GM12865 (cell line): ENCODE results near the gene TPM1.
"Not testable (repeated sequence)": the region's sequence is repeated elsewhere in the genome, so short reads cannot be mapped to it uniquely, and the experiment has no call there.

Source experiments
- DNase-seq: peaks from one replicate; pipeline ENCODE4 v3.0.0; 2010; ENCODE audit warnings: low read depth
- H3K4me3 ChIP-seq: 2 replicates; pipeline ENCODE4 v1.5.1; 2011; ENCODE audit warnings: mild to moderate bottlenecking, low read depth, low read length, control low read depth
- CTCF ChIP-seq: IDR thresholded peaks from 2 replicates; pipeline ENCODE4 v1.5.1; 2011; ENCODE audit warnings: low read length, control low read depth, low read depth, inconsistent platforms; ENCODE audit not compliant: insufficient read depth; ENCODE audit errors: missing control alignments

The TPM1 gene

GRCh38 chr15:63093486-63094205 is 51.1 kb downstream of the TPM1 start:
- peak; percentile 84 for DNase-seq
- peak; percentile 88 for TF ChIP-seq CTCF
- no peak overlapping the region for H3K4me3 ChIP-seq

GRCh38 chr15:63094495-63094931 is 52.0 kb downstream of the TPM1 start:
- no peak overlapping the region for H3K4me3 ChIP-seq
- TF ChIP-seq CTCF = no peak
- no peak for DNase-seq

GRCh38 chr15:63096178-63096577 is 53.6 kb downstream of the TPM1 start:
- no peak for TF ChIP-seq CTCF
- DNase-seq = no peak
- H3K4me3 ChIP-seq = no peak overlapping the region

- not testable (repeated sequence) for H3K4me3 ChIP-seq, DNase-seq
Measured at GRCh38 chr15:63098901-63099300, 56.4 kb downstream of the TPM1 start.

- not testable (repeated sequence) for DNase-seq, H3K4me3 ChIP-seq
Measured at GRCh38 chr15:63099581-63099980, 57.0 kb downstream of the TPM1 start.

GRCh38 chr15:63103416-63103815 is 60.9 kb downstream of the TPM1 start:
- H3K4me3 ChIP-seq = no peak overlapping the region
- no peak for TF ChIP-seq CTCF
- no peak for DNase-seq

GRCh38 chr15:63104727-63105126 is 62.2 kb downstream of the TPM1 start:
- H3K4me3 ChIP-seq = no peak overlapping the region
- no peak for DNase-seq
- TF ChIP-seq CTCF = no peak

GRCh38 chr15:63105354-63105753 is 62.8 kb downstream of the TPM1 start:
- not testable (repeated sequence) for H3K4me3 ChIP-seq, DNase-seq
